Measurements from ENCODE around the gene ZBTB40. TPM values are rescaled to one million over a fixed set of nuclear protein-coding genes. Genes with fewer than 3 reads are reported as not detected.

The ZBTB40 gene
- total RNA-seq, 1 experiment from 2014 or later: 21.4 TPM

GRCh38 chr1:22579541-22580155 is 128.0 kb downstream of the ZBTB40 start:
- DNase-seq: no peak
- Histone ChIP-seq H3K36me3 (ENCODE audit: low read depth) (no peaks in the 10 kb centered on the region), H3K79me2 (ENCODE audit: low read depth) (no peaks in the 10 kb centered on the region), H2AFZ (no peak overlapping the region), H3F3A (ENCODE audit: insufficient read depth, low read depth) (peaks cover 17% of the 10 kb centered on the region; the same call in 1 of the 2 replicates), H3K27me3 (ENCODE audit: insufficient read depth, low read depth) (peaks cover 28% of the 10 kb centered on the region), H3K4me3 (no peak overlapping the region), H3K9me2 (ENCODE audit: insufficient read depth) (no peaks in the 10 kb centered on the region), H3K4me2 (no peak overlapping the region), H3K9me3 (ENCODE audit: insufficient read depth, low read depth) (no peaks in the 10 kb centered on the region), H4K20me1 (ENCODE audit: insufficient read depth) (no peaks in the 10 kb centered on the region), H3K4me1 (replicated peaks; ENCODE audit: insufficient read depth) (no peaks in the 10 kb centered on the region), H3K27ac (no peak overlapping the region)
- BruUV-seq (replicated peaks): no TSS peak
- no peak for TF ChIP-seq EZH2 (IDR thresholded peaks at IDR 0.05; ENCODE audit: low read depth)
- TF ChIP-seq, protein P1, sequence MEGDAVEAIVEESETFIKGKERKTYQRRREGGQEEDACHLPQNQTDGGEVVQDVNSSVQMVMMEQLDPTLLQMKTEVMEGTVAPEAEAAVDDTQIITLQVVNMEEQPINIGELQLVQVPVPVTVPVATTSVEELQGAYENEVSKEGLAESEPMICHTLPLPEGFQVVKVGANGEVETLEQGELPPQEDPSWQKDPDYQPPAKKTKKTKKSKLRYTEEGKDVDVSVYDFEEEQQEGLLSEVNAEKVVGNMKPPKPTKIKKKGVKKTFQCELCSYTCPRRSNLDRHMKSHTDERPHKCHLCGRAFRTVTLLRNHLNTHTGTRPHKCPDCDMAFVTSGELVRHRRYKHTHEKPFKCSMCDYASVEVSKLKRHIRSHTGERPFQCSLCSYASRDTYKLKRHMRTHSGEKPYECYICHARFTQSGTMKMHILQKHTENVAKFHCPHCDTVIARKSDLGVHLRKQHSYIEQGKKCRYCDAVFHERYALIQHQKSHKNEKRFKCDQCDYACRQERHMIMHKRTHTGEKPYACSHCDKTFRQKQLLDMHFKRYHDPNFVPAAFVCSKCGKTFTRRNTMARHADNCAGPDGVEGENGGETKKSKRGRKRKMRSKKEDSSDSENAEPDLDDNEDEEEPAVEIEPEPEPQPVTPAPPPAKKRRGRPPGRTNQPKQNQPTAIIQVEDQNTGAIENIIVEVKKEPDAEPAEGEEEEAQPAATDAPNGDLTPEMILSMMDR (conservative IDR thresholded peaks at IDR 0.05): no peak
- POLR2A ChIA-PET (ENCODE audit: unreplicated experiment): no interaction called here
- intact Hi-C loops (cut with micrococcal nuclease; ENCODE audit: unreplicated experiment): no loop called here
- CTCF ChIA-PET: no interaction called here

Other genes starting within 250 kb of the ZBTB40 start
- not detected in 2 replicates for gene EPHA8, start 111.6 kb downstream of the ZBTB40 start, total RNA-seq (2021)
- gene C1QA, start 184.8 kb downstream of the ZBTB40 start, total RNA-seq (2021): not detected in 2 replicates
- not detected in 2 replicates for gene C1QC, start 191.8 kb downstream of the ZBTB40 start, total RNA-seq (2021)
- not detected in 2 replicates for gene C1QB, start 201.4 kb downstream of the ZBTB40 start, total RNA-seq (2021)